GM19035 (cell line): ENCODE results near the gene ALDH9A1.
A peak's percentile ranks its signal among the peaks of the same experiment; 100 is the strongest.
"Not testable (repeated sequence)": the region's sequence is repeated elsewhere in the genome, so short reads cannot be mapped to it uniquely, and the experiment has no call there.

Source experiments
- ATAC-seq: cut with Tn5 transposase; IDR thresholded peaks from one replicate; pipeline ENCODE4 v1.9.1; 2021; ENCODE audit not compliant: unreplicated experiment

The ALDH9A1 gene

DNA sequence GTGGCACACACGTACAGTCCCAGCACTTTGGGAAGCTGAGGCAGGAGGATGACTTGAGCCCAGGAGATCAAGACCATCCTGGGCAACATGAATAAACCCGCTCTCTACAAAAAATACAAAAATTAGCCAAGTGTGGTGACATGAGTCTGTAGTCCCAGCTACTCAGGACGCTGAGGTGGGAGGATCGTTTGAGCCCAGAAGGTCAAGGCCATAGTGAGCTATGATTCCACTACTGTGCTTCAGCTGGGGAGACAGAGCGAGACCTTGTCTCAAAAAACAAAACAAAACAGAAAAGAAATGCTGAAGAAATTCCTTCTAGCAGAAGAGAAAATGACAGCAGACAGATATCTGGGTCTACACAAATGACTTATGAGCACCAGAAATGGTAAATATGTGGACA is 10.3 kb downstream of the ALDH9A1 start:
- no peak for ATAC-seq

DNA sequence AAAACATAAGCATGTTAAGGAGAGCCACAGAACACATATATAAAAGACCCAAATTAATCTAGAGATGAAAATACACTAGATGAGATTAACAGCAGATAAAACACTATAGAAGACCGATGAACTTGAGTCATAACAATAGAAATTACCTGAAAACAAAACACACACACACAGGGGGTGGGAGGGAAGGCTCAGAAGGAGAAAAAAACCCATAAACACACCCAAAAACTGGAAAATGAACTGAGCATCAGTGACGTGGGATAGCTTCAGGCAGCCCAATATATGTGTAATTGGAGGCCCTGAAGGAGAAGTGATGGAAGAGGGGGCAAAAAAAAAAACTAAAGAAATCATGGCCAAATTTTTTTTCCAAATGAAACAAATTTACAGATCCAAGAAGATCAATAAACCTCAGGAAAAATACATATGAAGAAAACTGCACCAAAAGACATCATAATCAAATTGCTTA is 11.4 kb downstream of the ALDH9A1 start:
- ATAC-seq = peak; percentile 51

DNA sequence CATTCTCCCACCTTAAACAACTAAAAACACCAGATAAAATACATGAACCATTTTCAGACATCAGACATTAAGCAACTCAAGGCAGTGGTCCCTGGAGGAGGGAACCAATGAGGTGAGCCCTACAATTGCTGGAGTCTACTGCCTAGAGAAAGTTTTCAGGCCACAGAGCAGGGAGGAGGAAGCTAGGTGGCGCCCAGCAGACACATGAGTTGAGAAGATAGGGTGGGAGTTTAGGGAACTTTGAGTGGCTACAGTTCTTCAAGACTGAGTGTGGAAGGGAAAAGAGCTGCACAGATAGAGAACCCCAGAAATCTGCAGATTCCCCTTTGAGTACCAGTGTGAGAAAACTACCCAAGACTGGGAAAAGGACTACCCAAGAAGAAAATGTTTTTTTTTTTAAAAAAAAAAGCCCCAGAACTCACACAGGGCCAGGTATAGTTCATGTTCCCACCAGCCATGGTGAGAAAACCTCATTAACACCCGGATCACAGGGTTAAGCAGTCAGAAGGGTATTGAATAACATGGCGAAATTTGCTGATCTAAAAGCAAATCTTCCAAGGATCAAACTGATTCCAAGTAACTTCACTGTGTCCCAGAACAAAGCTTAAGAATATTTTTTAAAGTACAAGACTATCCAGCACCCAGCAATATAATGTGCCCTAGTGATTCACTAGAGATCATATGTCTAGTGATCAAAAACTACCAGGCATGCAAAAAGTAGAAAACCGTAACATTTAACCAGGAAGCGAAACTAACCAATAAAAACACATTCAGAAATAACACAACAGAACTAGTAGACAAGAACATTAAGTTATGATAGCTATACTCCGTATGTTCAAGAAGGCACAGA is 12.0 kb downstream of the ALDH9A1 start:
- ATAC-seq = peak; percentile 60

DNA sequence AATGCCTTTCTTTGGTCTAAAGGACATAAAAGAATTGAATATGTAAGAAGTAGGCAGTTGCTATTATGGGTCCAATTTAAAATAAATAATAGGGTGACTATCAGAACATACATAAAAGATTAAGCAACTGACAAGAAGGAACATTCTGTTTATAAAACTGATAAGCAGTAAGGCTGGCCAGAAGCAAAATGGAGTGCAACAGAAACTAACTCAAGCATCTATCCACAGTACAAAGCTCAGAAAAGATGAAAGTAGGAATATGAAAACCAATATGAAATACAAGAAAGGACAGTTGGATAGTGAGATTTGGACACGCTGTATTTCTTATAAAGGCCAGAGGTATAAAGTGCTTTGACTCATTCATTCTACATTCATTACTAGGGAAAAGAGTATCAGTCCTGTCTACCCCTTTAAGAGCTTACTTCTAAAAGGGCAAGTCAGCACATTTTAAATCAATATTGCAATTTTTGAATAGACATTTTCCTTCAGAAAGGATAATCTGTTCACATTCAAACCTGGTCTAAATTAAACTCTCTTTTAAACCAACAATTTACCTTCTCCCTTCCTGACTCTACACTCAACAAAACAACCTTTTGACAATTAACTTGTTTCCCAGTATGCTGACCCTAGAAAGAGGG is 14.4 kb downstream of the ALDH9A1 start:
- ATAC-seq = no peak

DNA sequence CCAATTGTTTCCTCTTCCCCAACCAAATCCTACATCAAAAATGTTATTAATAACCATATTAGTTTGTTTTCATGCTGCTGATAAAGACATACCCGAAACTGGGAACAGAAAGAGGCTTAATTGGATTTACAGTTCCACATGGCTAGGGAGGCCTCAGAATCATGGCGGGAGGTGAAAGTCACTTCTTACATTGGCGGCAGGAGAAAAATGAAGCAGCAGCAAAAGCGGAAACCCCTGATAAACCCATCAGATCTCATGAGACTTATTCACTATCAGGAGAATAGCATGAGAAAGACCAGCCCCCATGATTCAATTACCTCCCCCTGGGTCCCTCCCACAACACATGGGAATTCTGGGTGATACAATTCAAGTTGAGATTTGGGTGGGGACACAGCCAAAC is 17.6 kb downstream of the ALDH9A1 start:
- ATAC-seq = not testable (repeated sequence)

DNA sequence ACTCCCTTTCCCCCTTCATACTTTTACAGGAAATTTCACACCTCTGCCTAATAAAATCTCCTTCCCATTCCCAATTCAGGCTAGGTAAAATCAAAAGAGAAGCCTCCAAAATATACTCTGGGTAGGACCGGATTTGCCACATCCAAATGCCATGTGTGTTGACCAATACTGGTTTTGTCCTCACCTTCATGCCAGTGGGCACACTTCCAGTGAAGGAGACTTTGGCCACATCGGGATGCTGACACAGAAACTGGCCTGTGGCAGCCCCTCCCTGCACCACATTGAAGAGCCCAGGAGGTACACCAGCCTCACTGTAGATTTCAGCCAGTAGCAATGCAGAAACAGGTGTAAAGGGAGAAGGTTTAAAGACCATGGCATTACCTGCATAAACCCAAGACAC is 18.1 kb downstream of the ALDH9A1 start:
- ATAC-seq = no peak

DNA sequence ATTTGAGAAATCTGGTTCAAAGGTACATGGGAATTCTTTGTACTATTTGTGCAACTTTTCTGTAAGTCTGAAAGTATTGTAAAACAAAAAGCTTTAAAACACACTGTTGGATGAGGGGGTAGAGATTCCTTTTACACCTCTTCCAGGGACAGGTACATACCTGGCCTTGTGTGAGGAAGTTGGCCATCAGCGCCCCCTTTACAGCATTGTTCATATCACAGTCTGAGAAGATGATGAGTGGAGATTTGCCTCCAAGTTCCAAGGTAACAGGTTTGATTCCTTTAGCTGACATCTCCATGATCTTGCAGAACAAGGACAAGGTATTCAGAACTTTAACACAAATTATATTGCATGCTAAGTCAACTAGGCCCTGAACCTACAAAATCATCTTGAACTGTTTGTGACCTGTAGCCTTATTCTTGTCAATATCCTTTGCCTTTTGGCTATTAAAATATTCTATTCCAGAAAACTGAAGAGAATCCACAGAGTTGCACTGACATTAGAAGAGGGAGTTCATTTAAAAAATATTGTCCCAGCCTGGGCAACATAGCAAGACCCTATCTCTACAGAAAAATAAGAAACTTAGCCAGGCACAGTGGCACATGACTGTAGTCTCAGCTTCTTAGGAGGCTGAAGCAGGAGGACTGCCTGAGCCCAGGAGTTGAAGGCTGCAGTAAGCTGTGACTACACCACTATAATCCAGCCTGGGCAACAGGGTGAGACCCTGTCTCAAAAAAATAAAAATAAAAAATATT is 18.9 kb downstream of the ALDH9A1 start:
- no peak for ATAC-seq

DNA sequence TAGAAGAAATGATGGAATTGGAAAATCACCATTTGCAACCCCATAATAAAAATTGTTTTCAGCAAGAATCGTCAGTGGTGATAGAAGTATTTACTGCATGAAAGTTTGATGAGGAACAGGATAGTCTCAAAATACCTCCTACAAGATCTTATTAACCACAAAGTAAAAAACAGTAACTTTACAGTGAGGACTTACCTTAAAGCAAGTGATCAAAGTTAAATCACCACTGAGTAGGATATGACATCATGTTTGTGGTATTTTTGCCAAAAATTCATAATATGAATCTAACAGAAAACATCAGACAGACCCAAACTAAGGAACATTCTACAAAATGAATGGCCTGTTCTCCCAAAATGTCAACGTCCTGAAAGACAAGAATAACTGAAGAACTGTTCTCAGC is 19.9 kb downstream of the ALDH9A1 start:
- ATAC-seq = no peak

DNA sequence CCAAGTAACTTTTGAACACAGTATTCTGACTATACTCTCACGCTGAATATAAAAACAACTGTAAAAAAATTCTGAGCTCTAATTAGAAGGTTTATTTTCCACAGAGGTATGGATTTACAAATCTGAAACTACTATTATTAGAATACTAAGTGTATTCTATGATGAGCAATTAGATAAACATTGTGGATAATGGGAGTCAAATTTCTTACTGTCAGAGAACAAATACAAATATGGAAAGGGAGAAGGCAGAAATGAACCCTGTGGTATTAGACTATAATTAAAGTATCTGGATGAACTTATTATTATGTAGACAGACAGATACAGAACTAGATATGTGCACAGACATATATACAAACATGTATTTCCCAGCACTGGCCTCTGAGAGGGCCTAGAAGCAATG is 22.6 kb downstream of the ALDH9A1 start:
- ATAC-seq = no peak

DNA sequence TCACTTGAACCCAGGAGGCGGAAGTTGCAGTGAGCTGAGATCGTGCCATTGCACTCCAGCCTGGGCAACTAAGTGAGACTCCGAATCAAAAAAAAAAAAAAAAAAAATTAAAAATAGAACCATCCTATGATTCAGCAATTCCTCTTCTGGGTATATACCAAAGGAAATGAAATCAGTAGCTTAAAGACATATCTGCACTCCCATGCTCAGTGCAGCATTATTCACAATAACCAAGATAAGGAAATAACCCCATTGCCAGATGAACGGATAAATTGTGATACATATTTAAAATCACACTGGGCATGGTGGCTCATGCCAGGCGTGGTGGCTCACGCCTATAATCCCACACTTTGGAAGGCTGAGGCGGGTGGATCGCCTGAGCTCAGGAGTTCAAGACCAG is 23.8 kb downstream of the ALDH9A1 start:
- ATAC-seq = no peak

DNA sequence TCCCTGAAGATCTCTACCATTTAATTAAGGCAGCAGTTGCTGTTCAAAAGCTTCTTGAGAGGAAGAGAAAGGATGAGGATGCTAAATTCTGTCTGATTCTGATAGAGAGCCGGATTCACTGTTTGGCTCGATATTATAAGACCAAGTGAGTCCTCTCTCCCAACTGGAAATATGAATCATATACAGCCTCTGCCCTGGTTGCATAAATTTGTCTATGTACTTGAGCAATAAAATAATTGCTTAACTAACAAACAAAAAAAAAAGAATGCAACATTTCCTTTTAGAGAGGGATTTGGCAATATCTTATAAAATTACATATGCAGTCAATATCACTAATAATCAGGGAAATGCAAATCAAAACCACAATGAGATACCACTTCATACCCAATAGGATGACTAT is 26.8 kb downstream of the ALDH9A1 start:
- ATAC-seq = no peak

DNA sequence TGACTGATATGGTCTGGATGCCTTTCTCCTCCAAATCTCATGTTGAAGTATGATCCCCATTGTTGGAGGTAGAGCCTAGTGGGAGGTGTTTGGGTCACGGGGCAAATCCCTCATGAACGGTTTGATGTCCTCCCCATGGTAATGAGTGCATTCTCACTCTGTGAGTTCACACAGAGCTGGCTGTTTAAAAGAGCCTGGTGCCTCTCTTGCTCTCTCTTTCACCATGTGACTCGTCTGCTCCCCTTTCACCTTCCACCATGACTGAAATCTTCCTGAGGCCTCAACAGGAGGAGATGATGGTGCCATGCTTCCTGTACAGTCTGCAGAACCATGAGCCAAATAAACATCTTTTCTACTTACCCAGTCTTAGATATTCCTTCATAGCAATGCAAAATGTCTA is 30.2 kb downstream of the ALDH9A1 start:
- ATAC-seq = no peak

DNA sequence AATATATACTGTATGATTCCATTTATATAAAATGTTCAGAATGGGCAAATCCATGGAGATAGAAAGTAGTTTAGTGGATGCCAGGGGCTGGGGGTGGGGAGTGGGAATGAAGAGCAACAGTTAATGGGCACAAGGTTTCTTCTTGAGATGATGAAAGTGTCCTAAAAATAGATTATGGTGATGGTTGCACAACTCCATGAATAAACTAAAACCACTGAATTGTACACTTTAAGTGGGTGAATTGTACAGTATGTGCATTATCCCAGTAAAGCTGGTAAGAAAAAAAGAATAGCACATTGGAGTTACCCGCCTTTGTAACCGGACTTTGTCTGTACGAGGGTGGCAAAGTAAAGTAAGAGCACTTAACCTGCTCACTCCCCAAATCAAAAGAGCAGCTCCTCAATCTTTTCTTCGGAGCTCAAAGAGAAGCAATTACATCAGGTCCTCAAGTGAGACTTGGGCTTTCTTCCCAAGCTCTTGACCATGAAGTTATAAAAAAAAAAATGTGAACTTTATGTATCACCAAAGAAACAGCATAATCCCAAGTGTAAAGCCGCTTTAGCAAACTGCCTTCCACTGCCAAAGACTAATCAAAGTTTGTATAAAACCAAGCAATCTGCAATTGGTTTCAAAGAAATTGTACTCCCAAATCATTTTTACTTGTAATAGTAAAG is 32.1 kb downstream of the ALDH9A1 start:
- ATAC-seq = no peak

DNA sequence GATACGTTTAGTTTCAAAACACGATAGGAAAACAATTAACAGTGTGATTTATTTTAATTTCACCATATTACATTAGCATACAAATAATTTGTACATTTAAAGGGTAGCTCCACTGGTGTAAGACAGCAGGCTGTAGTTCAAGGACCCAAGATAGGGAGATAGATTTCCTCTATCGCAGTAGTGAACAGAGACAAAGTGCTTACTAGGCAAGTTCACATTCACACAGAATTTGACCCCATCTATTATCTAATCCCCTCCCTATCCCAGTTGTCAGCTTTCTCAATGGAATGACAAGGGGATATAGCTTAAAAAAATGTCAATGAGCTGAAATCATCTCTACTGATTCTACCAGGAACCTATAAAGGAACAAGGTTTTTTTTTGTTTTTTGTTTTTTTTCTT is 36.2 kb downstream of the ALDH9A1 start:
- no peak for ATAC-seq

DNA sequence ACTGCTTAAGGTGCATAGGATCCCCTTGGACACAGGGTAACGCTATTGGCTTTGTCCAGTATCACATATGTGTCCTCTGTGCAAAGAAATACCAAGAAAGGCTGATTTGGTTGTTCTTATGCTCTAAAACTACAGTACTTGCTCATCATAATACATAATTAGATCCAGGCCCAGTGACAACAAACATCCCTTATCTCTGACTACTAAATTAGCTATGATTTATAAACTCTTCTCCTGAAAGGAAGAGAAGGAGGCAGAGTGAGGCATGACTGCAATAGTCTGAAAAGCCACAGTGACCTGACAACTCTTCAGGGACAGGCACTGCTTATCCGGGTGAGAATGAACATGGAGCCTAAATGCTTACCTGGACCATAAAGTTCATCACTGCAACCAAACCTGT is 36.7 kb downstream of the ALDH9A1 start:
- no peak for ATAC-seq

DNA sequence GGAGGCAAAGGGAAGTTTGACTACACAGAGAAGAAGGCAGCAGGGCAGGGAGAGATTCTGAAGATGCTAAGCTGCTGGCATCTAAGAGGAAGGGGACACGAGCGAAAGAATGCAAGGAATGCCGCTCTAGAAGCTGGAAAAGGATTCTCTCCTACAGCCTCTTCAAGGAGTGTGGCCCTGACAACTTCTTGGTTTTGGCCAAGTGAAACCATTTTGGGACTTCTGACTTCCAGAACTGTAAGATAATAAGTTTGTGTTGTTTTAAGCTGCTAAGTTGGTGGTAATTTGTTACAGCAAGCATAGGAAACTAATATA is 38.8 kb downstream of the ALDH9A1 start:
- no peak for ATAC-seq

DNA sequence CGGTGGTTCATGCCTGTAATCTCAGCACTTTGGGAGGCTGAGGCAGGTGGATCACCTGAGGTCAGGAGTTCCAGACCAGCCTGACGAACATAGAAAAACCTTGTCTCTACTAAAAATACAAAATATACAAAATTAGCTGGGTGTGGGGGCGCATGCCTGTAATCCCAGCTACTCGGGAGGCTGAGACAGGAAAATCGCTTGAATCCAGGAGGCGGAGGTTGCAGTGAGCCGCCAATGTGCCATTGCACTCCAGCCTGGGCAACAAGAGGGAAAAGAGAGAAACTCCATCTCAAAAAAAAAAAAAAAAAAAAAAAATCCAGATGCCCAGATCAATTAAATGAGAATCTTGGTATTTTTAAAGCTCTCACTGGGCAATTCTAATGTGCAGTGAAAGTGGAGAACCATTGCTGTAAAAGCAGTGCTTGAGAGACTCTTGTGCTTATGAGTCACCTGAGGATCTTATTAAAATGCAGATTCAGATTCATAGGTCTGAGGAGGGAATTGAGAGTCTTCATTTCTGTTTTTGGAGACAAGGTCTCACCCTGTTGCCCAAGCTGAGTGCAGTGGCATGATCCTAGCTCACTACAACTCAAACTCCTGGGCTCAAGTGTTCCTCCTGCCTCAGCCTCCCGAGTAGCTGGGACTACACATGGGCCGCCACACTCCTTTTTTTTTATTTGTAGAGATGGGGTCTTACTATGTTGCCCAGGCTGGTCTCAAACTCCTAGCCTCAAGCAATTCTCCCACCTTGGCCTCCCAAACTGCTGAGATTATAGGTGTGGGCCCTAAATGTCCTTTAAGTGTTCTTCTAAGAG is 39.4 kb downstream of the ALDH9A1 start:
- ATAC-seq = not testable (repeated sequence)

DNA sequence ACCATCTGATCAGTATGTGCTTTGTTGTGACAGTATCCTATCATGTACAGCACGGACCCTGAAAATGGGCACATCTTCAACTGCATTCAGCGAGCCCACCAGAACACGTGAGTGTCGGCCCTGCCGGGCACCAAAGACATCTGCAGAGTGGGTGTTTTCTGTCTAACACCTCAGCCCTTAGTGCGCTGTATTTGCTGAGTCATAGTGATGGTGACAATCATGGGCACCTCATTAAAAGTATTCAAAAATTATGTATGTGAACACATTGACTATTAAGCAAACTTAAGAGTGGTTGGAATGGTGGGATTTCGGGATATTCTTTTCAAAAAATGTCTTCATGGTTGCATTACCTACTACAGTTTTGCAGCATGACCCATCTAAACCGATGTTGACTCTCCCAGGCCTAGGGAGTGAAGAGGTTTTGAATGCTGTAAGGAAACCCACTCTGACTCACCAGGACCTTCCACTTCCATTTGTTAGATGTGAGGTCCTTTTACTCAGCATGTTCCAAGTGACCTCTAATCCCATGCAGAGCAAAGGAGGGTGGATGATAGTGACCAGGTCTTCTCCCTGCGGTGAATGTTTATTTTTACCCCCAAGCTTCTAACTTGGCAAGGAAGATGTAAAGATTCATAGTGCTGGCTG is 47.3 kb downstream of the ALDH9A1 start:
- no peak for ATAC-seq

DNA sequence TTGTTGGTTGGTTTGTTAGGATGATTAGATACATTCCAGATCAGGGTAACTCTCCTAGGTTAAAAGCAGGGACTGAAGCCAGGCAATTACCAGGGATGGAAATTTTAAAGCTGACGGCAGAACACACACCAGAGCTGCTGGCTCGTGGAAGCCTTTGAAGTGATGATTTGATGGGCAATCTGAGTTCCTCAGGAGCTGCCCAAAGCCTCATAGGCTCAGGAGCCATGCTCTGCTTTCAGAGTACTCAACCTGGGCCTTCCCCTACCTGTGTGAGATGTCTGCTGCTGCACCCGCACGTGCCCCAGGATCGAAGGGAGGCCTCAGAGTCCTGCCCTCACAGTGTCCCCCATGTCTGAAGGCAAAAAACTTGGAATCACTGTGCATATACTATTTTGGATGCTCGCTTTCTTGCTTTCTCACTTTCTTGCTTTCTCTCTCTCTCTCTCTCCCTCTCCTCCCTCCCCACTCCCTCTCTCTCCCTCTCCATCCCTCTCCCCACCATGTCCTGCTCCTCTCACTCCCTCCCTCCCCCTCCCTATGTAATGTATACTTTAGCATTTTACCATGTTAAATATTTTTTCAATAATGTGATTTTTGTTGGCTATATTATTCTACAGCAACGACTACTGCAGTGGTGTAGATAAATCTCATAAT is 49.3 kb downstream of the ALDH9A1 start:
- ATAC-seq = no peak

DNA sequence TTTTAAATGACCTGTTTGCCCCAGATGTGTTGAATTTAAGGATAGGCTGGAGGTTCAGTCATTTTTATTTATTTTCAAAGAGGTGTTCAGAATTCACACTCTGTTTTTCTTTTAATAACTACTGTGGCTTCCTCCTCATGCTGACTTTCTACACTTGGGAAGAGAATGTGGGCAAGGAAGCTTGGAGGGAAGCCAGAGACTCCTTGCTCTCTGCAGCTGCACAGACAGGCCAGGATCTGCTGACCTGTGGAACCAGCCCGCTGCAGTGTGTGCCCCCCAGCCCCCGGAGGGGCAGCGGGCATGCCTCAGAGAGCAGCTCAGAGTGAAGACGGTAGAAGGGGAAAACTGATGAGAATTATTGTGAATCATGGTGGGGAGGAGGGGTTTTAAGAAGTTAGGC is 50.4 kb downstream of the ALDH9A1 start:
- ATAC-seq = no peak
